ENCODE measurements around the gene TBC1D5. TPM values are rescaled to one million over a fixed set of nuclear protein-coding genes. Genes with fewer than 3 reads are reported as not detected.
"Not testable (repeated sequence)": the region's sequence is repeated elsewhere in the genome, so short reads cannot be mapped to it uniquely, and the experiment has no call there.

TBC1D5 gene
- total RNA-seq, 1 experiment from 2014 or later, result 38.3 TPM

DNA sequence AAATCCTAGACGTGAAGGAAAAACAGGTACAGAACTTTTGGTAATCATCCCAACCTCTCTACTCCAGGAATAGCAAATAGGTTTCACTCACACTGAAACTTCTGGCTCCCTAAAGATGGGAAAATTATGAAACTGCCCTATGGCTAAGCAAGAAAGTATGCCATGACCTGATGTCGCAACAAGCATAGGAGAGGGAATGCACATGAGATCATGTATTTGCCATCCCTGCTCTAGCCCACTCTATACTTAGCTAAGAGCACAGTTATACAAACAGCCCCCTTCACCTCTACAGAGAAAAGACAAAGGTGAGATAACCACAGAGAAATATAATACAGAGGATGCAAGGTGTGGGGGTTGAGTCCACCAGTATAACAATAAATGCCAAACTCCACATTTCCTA lies 102.7 kb downstream of the TBC1D5 start:
- Mint-ChIP-seq H3K27ac (ENCODE audit: unreplicated experiment) (peak overlapping the region; percentile 27), H3K4me1 (ENCODE audit: low read depth, unreplicated experiment) (peaks cover 21% of the 10 kb centered on the region), H3K4me3 (ENCODE audit: low read depth, unreplicated experiment) (no peak overlapping the region), H3K9me3 (ENCODE audit: low read depth, unreplicated experiment) (no peaks in the 10 kb centered on the region), H3K27me3 (ENCODE audit: unreplicated experiment) (no peaks in the 10 kb centered on the region), H3K36me3 (ENCODE audit: insufficient read depth, unreplicated experiment) (no peaks in the 10 kb centered on the region)
- peak; percentile 17 for DNase-seq
- CTCF ChIA-PET, result no interaction called here
- BruUV-seq (replicated peaks), result no TSS peak
- intact Hi-C loops (cut with micrococcal nuclease; ENCODE audit: unreplicated experiment), result loop anchor here (5.0 kb wide), 1 partner anchor 207 kb away; no protein-coding TSS in a partner anchor
- TF ChIP-seq, protein P1, sequence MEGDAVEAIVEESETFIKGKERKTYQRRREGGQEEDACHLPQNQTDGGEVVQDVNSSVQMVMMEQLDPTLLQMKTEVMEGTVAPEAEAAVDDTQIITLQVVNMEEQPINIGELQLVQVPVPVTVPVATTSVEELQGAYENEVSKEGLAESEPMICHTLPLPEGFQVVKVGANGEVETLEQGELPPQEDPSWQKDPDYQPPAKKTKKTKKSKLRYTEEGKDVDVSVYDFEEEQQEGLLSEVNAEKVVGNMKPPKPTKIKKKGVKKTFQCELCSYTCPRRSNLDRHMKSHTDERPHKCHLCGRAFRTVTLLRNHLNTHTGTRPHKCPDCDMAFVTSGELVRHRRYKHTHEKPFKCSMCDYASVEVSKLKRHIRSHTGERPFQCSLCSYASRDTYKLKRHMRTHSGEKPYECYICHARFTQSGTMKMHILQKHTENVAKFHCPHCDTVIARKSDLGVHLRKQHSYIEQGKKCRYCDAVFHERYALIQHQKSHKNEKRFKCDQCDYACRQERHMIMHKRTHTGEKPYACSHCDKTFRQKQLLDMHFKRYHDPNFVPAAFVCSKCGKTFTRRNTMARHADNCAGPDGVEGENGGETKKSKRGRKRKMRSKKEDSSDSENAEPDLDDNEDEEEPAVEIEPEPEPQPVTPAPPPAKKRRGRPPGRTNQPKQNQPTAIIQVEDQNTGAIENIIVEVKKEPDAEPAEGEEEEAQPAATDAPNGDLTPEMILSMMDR (IDR thresholded peaks at IDR 0.05; ENCODE audit: unreplicated experiment), result no peak

DNA sequence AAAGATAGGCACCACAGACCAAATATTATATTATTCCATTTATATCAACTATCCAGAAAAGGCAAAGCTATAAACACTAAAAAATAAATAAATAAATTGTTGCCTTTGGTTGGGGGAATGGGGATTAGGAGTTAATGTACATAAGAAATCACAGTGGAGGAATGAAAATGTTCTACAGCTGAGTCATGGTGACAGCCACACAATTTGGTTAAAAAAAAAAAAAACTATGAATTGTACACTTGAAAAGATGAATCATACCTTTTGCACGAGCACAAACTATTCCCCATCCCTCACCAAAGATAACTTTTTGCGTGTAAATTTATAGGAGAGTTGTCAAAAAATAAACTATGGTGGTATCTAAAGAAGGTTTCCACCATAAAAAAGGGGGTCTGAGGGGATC lies 103.2 kb downstream of the TBC1D5 start:
- CTCF ChIA-PET, result no interaction called here
- no peak overlapping the region for H3K4me3 Mint-ChIP-seq (ENCODE audit: low read depth, unreplicated experiment)
- H3K9me3 Mint-ChIP-seq (ENCODE audit: low read depth, unreplicated experiment), result no peaks in the 10 kb centered on the region
- peaks cover 23% of the 10 kb centered on the region for H3K4me1 Mint-ChIP-seq (ENCODE audit: low read depth, unreplicated experiment)
- H3K27ac Mint-ChIP-seq (ENCODE audit: unreplicated experiment), result peak overlapping the region; percentile 27
- no peak for DNase-seq
- intact Hi-C loops (cut with micrococcal nuclease; ENCODE audit: unreplicated experiment), result no loop called here
- H3K36me3 Mint-ChIP-seq (ENCODE audit: insufficient read depth, unreplicated experiment), result no peaks in the 10 kb centered on the region
- TF ChIP-seq, protein P1 (IDR thresholded peaks at IDR 0.05; ENCODE audit: unreplicated experiment), result no peak
- H3K27me3 Mint-ChIP-seq (ENCODE audit: unreplicated experiment), result no peaks in the 10 kb centered on the region
- BruUV-seq (replicated peaks), result no TSS peak

DNA sequence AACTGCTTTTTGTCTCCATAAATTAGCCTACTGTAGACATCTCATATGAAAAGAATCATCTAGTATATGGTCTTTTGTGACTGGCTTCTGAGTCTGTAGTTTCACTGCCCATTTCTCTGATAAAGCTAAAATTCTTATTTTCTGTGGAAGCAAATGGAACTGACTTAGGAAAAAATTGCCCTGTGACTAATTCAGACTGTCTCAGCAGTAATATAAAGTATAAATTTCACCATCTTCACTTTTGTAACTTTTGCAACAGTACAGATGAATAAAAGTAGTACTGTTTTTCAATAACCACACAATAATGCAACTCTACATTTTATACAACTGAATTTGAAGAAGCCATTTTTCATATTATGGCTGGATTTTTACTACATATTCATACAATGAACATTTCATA lies 104.1 kb downstream of the TBC1D5 start:
- Mint-ChIP-seq H3K4me1 (ENCODE audit: low read depth, unreplicated experiment) (peaks cover 23% of the 10 kb centered on the region), H3K9me3 (ENCODE audit: low read depth, unreplicated experiment) (no peaks in the 10 kb centered on the region), H3K27ac (ENCODE audit: unreplicated experiment) (peak overlapping the region; percentile 15), H3K4me3 (ENCODE audit: low read depth, unreplicated experiment) (no peak overlapping the region), H3K27me3 (ENCODE audit: unreplicated experiment) (no peaks in the 10 kb centered on the region), H3K36me3 (ENCODE audit: insufficient read depth, unreplicated experiment) (no peaks in the 10 kb centered on the region)
- BruUV-seq (replicated peaks), result no TSS peak
- TF ChIP-seq, protein P1 (IDR thresholded peaks at IDR 0.05; ENCODE audit: unreplicated experiment), result no peak
- CTCF ChIA-PET, result no interaction called here
- intact Hi-C loops (cut with micrococcal nuclease; ENCODE audit: unreplicated experiment), result no loop called here
- DNase-seq, result no peak

DNA sequence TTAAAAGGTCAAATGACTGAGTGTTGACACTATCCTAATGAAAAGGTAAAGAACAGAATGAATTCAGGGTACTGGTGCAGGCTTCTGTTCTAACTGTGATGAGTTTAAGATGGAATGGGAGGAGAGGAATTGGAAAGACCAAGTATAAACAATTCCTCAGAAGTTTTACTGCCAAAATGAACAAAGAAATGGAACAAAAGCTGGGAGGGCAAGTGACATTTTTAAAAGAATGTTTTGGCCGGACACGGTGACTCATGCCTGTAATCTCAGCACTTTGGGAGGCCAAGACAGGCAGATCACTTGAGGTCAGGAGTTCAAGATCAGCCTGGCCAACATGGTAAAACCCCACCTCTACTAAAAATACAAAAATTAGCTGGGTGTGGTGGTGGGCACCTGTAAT lies 106.8 kb downstream of the TBC1D5 start:
- DNase-seq; H3K4me3 Mint-ChIP-seq (ENCODE audit: low read depth, unreplicated experiment); BruUV-seq (replicated peaks); intact Hi-C loops (cut with micrococcal nuclease; ENCODE audit: unreplicated experiment); H3K9me3 Mint-ChIP-seq (ENCODE audit: low read depth, unreplicated experiment); H3K27me3 Mint-ChIP-seq (ENCODE audit: unreplicated experiment); H3K36me3 Mint-ChIP-seq (ENCODE audit: insufficient read depth, unreplicated experiment); H3K27ac Mint-ChIP-seq (ENCODE audit: unreplicated experiment); CTCF ChIA-PET: not testable (repeated sequence)
- H3K4me1 Mint-ChIP-seq (ENCODE audit: low read depth, unreplicated experiment), result peaks cover 23% of the 10 kb centered on the region

GRCh38 chr3:17634964-17635363 lies 107.5 kb downstream of the TBC1D5 start:
- CTCF ChIA-PET, result no interaction called here
- no peaks in the 10 kb centered on the region for H3K36me3 Mint-ChIP-seq (ENCODE audit: insufficient read depth, unreplicated experiment)
- peaks cover 21% of the 10 kb centered on the region for H3K4me1 Mint-ChIP-seq (ENCODE audit: low read depth, unreplicated experiment)
- DNase-seq, result no peak
- H3K9me3 Mint-ChIP-seq (ENCODE audit: low read depth, unreplicated experiment), result no peaks in the 10 kb centered on the region
- no peak overlapping the region for H3K27ac Mint-ChIP-seq (ENCODE audit: unreplicated experiment)
- H3K27me3 Mint-ChIP-seq (ENCODE audit: unreplicated experiment), result no peaks in the 10 kb centered on the region
- no TSS peak for BruUV-seq (replicated peaks)
- TF ChIP-seq, protein P1 (IDR thresholded peaks at IDR 0.05; ENCODE audit: unreplicated experiment), result no peak
- intact Hi-C loops (cut with micrococcal nuclease; ENCODE audit: unreplicated experiment), result no loop called here
- H3K4me3 Mint-ChIP-seq (ENCODE audit: low read depth, unreplicated experiment), result no peak overlapping the region

Measured in Calu3 (cell line).